WTC11 (cell line): ENCODE measurements around the gene KCND2. TPM values are rescaled to one million over a fixed set of nuclear protein-coding genes. Genes with fewer than 3 reads are reported as not detected.

ENCODE experiments used
- ATAC-seq: fragments of 200-7000 bp; cut with Tn5 transposase; 2 replicates; pipeline ENCODE4 v1.10.0; 2021; ENCODE audit warnings: mild to moderate bottlenecking, moderate library complexity
- CTCF ChIA-PET: fragments of 300-600 bp; sonication (Branson Sonifier 250); formaldehyde crosslinking; loops from one replicate; lab custom pipeline; 2021; ENCODE audit warnings: antibody characterized with exemption; lab: Charles Lee
- POLR2A ChIA-PET: fragments of 350-600 bp; sonication (Branson Sonifier 250); formaldehyde crosslinking; loops from one replicate; lab custom pipeline; 2021; ENCODE audit warnings: antibody characterized with exemption; lab: Charles Lee
- DNase-seq: peaks from one replicate; pipeline ENCODE4 v3.0.0; 2021; ENCODE audit warnings: low spot score
- H3K27ac Mint-ChIP-seq: 2 replicates; pipeline ENCODE4 v1.8.0; 2021; ENCODE audit warnings: mixed read lengths
- H3K27me3 Mint-ChIP-seq: 2 replicates; pipeline ENCODE4 v1.8.0; 2021; ENCODE audit warnings: low read depth, mild to moderate bottlenecking, moderate library complexity, mixed read lengths
- H3K36me3 Mint-ChIP-seq: 2 replicates; pipeline ENCODE4 v1.8.0; 2021; ENCODE audit warnings: mixed read lengths
- H3K4me1 Mint-ChIP-seq: 2 replicates; pipeline ENCODE4 v1.8.0; 2022; ENCODE audit warnings: mixed read lengths
- H3K4me3 Mint-ChIP-seq: 2 replicates; pipeline ENCODE4 v1.8.0; 2021; ENCODE audit warnings: mild to moderate bottlenecking, moderate library complexity, mixed read lengths
- H3K9me3 Mint-ChIP-seq: 2 replicates; pipeline ENCODE4 v1.8.0; 2021; ENCODE audit warnings: mixed read lengths
- ATF3 ChIP-seq: sonication (generic); formaldehyde crosslinking; conservative IDR thresholded peaks from 2 replicates; pipeline ENCODE4 v1.8.1; 2022; ENCODE audit warnings: mild to moderate bottlenecking, missing genetic modification reagents
- FOXP4 ChIP-seq: sonication (generic); formaldehyde crosslinking; IDR thresholded peaks from 2 replicates; pipeline ENCODE4 v1.8.0; 2022; ENCODE audit warnings: mild to moderate bottlenecking, missing genetic modification reagents
- GABPB1 ChIP-seq: sonication (generic); formaldehyde crosslinking; IDR thresholded peaks from 2 replicates; pipeline ENCODE4 v1.8.1; 2023; ENCODE audit warnings: mild to moderate bottlenecking, missing genetic modification reagents
- MAX ChIP-seq: sonication (generic); formaldehyde crosslinking; IDR thresholded peaks from 2 replicates; pipeline ENCODE4 v1.8.0; 2022; ENCODE audit warnings: mild to moderate bottlenecking, missing genetic modification reagents
- NFATC4 ChIP-seq: fragments of 250-450 bp; sonication (Bioruptor Pico); IDR thresholded peaks from 2 replicates; pipeline ENCODE4 v1.9.0; 2021; ENCODE audit warnings: mild to moderate bottlenecking
- NFE2L1 ChIP-seq: sonication (generic); formaldehyde crosslinking; IDR thresholded peaks from 2 replicates; pipeline ENCODE4 v1.8.1; 2023; ENCODE audit warnings: missing genetic modification reagents
- PRDM15 ChIP-seq: sonication (generic); formaldehyde crosslinking; IDR thresholded peaks from 2 replicates; pipeline ENCODE4 v1.8.0; 2022; ENCODE audit warnings: missing genetic modification reagents
- PRRX2 ChIP-seq: fragments of 250-450 bp; sonication (Bioruptor Pico); IDR thresholded peaks from 2 replicates; pipeline ENCODE4 v1.8.0; 2021; ENCODE audit warnings: mild to moderate bottlenecking
- RELA ChIP-seq: sonication (generic); formaldehyde crosslinking; IDR thresholded peaks from 2 replicates; pipeline ENCODE4 v1.8.1; 2022; ENCODE audit warnings: missing genetic modification reagents, mild to moderate bottlenecking, borderline replicate concordance
- SMAD3 ChIP-seq: sonication (generic); formaldehyde crosslinking; IDR thresholded peaks from 2 replicates; pipeline ENCODE4 v1.8.0; 2022; ENCODE audit warnings: missing genetic modification reagents, mild to moderate bottlenecking, borderline replicate concordance
- ZNF121 ChIP-seq: sonication (generic); formaldehyde crosslinking; IDR thresholded peaks from 2 replicates; pipeline ENCODE4 v1.8.0; 2023; ENCODE audit warnings: missing genetic modification reagents
- ZNF219 ChIP-seq: sonication (generic); formaldehyde crosslinking; IDR thresholded peaks from 2 replicates; pipeline ENCODE4 v1.8.0; 2023; ENCODE audit warnings: missing genetic modification reagents, mild to moderate bottlenecking, borderline replicate concordance
- ZNF416 ChIP-seq: fragments of 250-450 bp; sonication (Bioruptor Pico); IDR thresholded peaks from 2 replicates; pipeline ENCODE4 v1.9.0; 2021; ENCODE audit warnings: mild to moderate bottlenecking, inconsistent platforms
- ZNF671 ChIP-seq: fragments of 250-450 bp; sonication (Bioruptor Pico); IDR thresholded peaks from 2 replicates; pipeline ENCODE4 v1.8.0; 2021; ENCODE audit warnings: mild to moderate bottlenecking
- total RNA-seq: library from RNA; stranded (reverse); gene quantifications from 3 replicates; pipeline ENCODE4 v1.2.3, GENCODE V29; 2021
- TF ChIP-seq, protein P1 (sequence below): fragments of 250-450 bp; sonication (Bioruptor Pico); IDR thresholded peaks from 2 replicates; pipeline ENCODE4 v1.9.0; 2021; ENCODE audit warnings: mild to moderate bottlenecking, borderline replicate concordance
- TF ChIP-seq, protein P2 (sequence below): sonication (generic); formaldehyde crosslinking; IDR thresholded peaks from 2 replicates; pipeline ENCODE4 v1.8.1; 2022; ENCODE audit warnings: low read depth, mild to moderate bottlenecking, moderate library complexity, missing genetic modification reagents, borderline replicate concordance

KCND2 gene
- total RNA-seq, 1 experiment from 2014 or later, result 4.6 TPM

- H3K4me3 Mint-ChIP-seq, result no peak overlapping the region
- ChIA-PET CTCF (no interaction called here), POLR2A (no interaction called here)
- ATAC-seq (no peak), DNase-seq (no peak)
- H3K27ac Mint-ChIP-seq, result no peak overlapping the region
- H3K27me3 Mint-ChIP-seq, result no peaks in the 10 kb centered on the region
- peaks cover 2% of the 10 kb centered on the region; the same call in 1 of the 2 replicates for H3K4me1 Mint-ChIP-seq
- no peak for TF ChIP-seq NFE2L1
- TF ChIP-seq ZNF671, result no peak
- TF ChIP-seq PRRX2 (CRISPR knock-in tag), result no peak
- no peaks in the 10 kb centered on the region for H3K9me3 Mint-ChIP-seq
- no peaks in the 10 kb centered on the region for H3K36me3 Mint-ChIP-seq
Measured at GRCh38 chr7:120327054-120327453, 54.1 kb downstream of the KCND2 start.

DNA sequence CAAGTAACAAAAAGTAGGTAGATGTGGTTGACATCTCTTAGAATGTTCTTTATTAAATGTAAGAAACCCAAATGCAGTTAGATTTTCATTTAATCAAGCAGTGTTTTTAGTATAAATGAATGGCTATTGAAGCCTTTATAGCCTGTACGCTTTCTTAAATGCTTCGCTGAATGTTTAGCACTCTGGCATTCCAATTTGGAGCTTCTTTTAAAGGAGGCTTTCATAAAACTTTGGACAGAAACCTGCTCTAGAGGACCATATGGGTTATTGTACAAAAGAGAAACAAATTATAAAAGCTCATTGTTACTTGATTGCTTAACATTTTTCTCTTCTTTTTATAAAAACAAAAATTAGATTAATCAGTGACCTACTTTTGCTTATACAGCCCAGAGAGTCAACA is 59.5 kb downstream of the KCND2 start:
- Mint-ChIP-seq H3K4me3 (no peak overlapping the region), H3K27me3 (no peaks in the 10 kb centered on the region), H3K9me3 (no peaks in the 10 kb centered on the region), H3K36me3 (no peaks in the 10 kb centered on the region), H3K4me1 (no peaks in the 10 kb centered on the region; the same call in 1 of the 2 replicates), H3K27ac (no peak overlapping the region)
- ATAC-seq, result no peak
- POLR2A ChIA-PET, result no interaction called here
- DNase-seq, result no peak
- CTCF ChIA-PET, result no interaction called here
- TF ChIP-seq GABPB1 (CRISPR knock-in tag), result no peak
- no peak for TF ChIP-seq PRDM15 (CRISPR knock-in tag)
- no peak for TF ChIP-seq ZNF121 (CRISPR knock-in tag)
- TF ChIP-seq, protein P1, sequence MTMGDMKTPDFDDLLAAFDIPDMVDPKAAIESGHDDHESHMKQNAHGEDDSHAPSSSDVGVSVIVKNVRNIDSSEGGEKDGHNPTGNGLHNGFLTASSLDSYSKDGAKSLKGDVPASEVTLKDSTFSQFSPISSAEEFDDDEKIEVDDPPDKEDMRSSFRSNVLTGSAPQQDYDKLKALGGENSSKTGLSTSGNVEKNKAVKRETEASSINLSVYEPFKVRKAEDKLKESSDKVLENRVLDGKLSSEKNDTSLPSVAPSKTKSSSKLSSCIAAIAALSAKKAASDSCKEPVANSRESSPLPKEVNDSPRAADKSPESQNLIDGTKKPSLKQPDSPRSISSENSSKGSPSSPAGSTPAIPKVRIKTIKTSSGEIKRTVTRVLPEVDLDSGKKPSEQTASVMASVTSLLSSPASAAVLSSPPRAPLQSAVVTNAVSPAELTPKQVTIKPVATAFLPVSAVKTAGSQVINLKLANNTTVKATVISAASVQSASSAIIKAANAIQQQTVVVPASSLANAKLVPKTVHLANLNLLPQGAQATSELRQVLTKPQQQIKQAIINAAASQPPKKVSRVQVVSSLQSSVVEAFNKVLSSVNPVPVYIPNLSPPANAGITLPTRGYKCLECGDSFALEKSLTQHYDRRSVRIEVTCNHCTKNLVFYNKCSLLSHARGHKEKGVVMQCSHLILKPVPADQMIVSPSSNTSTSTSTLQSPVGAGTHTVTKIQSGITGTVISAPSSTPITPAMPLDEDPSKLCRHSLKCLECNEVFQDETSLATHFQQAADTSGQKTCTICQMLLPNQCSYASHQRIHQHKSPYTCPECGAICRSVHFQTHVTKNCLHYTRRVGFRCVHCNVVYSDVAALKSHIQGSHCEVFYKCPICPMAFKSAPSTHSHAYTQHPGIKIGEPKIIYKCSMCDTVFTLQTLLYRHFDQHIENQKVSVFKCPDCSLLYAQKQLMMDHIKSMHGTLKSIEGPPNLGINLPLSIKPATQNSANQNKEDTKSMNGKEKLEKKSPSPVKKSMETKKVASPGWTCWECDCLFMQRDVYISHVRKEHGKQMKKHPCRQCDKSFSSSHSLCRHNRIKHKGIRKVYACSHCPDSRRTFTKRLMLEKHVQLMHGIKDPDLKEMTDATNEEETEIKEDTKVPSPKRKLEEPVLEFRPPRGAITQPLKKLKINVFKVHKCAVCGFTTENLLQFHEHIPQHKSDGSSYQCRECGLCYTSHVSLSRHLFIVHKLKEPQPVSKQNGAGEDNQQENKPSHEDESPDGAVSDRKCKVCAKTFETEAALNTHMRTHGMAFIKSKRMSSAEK, result no peak
- no peak for TF ChIP-seq MAX
- TF ChIP-seq, protein P2, sequence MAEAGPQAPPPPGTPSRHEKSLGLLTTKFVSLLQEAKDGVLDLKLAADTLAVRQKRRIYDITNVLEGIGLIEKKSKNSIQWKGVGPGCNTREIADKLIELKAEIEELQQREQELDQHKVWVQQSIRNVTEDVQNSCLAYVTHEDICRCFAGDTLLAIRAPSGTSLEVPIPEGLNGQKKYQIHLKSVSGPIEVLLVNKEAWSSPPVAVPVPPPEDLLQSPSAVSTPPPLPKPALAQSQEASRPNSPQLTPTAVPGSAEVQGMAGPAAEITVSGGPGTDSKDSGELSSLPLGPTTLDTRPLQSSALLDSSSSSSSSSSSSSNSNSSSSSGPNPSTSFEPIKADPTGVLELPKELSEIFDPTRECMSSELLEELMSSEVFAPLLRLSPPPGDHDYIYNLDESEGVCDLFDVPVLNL, result no peak
- no peak for TF ChIP-seq SMAD3
- no peak for TF ChIP-seq FOXP4 (CRISPR knock-in tag)
- no peak for TF ChIP-seq PRRX2 (CRISPR knock-in tag)
- TF ChIP-seq ATF3 (CRISPR knock-in tag), result no peak
- no peak for TF ChIP-seq NFATC4 (CRISPR knock-in tag)
- TF ChIP-seq RELA (CRISPR knock-in tag), result no peak
- TF ChIP-seq ZNF219, result no peak
- no peak for TF ChIP-seq ZNF416
